GM23248 (cell line): ENCODE measurements around the gene HMGN3.

Source experiments
- EZH2 ChIP-seq: fragments of 200-600 bp; sonication (generic); IDR thresholded peaks from 2 replicates; pipeline ENCODE4 v1.6.1; 2018; ENCODE audit warnings: antibody characterized with exemption, mild to moderate bottlenecking; ENCODE audit not compliant: insufficient read depth, poor library complexity, severe bottlenecking
- EZH2phosphoT487 ChIP-seq: fragments of 200-600 bp; sonication (generic); IDR thresholded peaks from 2 replicates; pipeline ENCODE4 v1.6.1; 2018; ENCODE audit warnings: antibody characterized with exemption, moderate library complexity, mild to moderate bottlenecking, low read depth; ENCODE audit not compliant: insufficient read depth

GRCh38 chr6:79246891-79247290, 12.4 kb upstream of the HMGN3 start:
- TF ChIP-seq EZH2 (no peak), EZH2phosphoT487 (no peak)
